Activated CD4-positive, alpha-beta T cell treated with anti-CD3 and anti-CD28 coated beads for 1 hour (primary cell): Measurements from ENCODE around the gene DDX51.
"Not testable (repeated sequence)": the region's sequence is repeated elsewhere in the genome, so short reads cannot be mapped to it uniquely, and the experiment has no call there.

Experiments
- DNase-seq: peaks from one replicate; pipeline ENCODE4 v3.0.0-alpha.2; 2020

DDX51 gene

GRCh38 chr12:132111654-132112304 is 32.3 kb downstream of the DDX51 start:
- no peak for DNase-seq

DNA sequence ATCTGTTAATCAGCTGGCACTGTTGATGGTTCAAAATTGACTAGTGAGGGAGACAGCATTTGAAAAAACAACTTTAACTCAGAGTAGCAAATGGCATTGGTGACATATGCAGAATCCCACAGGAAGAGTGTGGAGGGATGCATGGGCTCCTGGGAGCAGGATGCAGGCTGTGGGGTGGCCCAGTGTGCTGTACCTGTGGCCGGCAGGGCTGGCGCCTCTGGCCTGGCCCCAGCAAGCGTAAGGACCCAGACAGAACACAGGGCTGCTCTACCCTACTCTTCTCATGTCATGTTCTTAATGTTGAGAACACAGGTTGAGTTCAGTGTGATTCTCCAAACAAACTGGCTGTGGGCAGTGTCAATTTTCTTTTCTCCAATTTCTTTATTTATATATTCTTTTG is 33.4 kb downstream of the DDX51 start:
- DNase-seq = no peak

DNA sequence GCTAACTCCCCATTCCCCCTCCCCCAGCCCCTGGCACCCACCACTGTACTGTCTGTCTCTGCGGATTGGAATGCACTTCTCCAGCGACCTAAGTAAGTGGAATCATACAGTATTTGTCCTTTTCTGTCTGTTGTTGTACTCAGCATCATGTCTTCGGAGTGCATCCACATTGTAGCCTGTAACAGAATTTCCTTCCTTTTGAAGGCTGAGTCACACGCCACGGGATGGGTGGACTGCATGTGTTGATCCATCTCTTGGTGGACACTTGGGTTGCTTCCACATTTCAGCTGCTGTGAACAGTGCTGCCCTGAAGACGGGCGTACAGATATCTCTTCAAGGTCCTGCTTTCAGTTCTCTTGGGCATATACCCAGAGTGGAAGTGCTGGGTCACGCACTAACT is 34.4 kb downstream of the DDX51 start:
- DNase-seq = no peak

GRCh38 chr12:132108211-132108832 is 35.8 kb downstream of the DDX51 start:
- DNase-seq = no peak

DNA sequence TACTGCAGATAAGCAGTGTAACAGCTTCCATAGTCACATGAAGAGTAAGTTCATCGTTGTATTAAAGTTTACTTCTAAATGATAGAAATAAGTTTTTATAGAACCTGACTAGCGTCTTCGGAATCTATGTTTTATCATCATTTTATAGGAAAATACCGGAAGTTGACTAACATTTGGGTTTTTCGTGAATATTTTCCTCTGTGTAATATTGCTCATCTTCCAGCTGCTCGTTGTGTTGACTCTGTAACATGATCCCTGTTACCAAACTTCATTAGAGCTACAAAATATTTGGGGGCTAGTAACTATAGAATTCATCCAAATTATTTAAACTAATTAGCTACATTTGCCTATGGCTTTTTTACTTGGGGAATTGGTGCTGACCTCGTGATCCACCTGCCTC is 37.2 kb downstream of the DDX51 start:
- no peak for DNase-seq

- DNase-seq = no peak
These were observed 38.7 kb downstream of the DDX51 start for GRCh38 chr12:132105467-132105866.

DNA sequence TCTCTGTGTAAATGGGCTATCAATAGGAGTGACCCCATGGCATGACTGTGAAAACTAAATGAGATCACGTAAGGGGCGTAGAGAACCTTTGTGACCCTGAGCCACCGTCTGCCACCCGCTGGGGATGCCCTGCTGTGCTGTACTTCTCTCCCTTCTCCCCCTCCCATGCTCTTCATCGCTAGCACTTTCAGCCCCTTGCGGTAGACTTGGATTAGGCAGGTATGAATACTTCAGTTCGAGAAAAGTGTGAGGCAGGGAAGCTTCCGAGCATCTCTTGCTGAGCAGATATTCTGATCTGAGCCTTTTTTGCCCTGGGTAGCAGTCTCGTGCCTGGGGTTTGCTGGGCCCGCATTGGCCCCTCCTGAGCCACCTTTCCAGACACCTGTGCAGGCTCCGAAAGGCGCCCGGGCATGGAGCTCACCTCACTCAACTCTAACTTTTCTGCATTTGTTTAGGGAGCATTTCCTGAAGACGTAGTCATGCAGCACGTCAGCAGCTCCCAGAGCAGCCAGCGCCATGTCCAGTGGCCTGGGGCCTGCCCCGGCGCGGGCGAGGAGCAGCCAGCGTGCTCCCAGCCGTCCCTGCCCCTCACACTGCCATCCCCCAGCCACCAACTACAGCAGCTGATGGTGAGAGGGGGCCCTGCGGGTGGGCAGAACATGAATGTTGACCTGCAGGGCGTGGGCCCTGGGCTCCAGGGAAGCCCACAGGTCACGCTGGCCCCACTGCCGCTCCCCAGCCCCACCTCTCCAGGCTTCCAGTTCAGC is 40.4 kb downstream of the DDX51 start:
- no peak for DNase-seq

DNA sequence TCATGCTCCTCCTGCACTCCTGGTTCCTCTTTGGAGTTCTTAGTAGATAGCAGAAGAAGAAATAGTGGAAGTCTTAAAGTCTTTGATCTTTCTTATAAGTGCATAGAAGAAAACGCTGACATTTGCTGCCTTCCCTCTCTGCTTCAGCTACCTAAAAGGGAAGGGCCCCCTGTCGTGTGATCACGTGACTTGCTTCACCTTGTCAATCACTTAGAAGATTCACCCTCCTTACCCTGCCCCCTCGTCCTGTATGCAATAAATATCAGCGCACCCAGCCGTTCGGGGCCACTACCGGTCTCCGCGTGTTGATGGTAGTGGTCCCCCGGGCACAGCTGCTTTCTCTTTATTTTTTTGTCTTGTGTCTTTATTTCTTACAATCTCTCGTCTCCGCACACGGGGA is 41.0 kb downstream of the DDX51 start:
- DNase-seq = not testable (repeated sequence)

- no peak for DNase-seq
These were observed 41.8 kb downstream of the DDX51 start for GRCh38 chr12:132102297-132102696.

DNA sequence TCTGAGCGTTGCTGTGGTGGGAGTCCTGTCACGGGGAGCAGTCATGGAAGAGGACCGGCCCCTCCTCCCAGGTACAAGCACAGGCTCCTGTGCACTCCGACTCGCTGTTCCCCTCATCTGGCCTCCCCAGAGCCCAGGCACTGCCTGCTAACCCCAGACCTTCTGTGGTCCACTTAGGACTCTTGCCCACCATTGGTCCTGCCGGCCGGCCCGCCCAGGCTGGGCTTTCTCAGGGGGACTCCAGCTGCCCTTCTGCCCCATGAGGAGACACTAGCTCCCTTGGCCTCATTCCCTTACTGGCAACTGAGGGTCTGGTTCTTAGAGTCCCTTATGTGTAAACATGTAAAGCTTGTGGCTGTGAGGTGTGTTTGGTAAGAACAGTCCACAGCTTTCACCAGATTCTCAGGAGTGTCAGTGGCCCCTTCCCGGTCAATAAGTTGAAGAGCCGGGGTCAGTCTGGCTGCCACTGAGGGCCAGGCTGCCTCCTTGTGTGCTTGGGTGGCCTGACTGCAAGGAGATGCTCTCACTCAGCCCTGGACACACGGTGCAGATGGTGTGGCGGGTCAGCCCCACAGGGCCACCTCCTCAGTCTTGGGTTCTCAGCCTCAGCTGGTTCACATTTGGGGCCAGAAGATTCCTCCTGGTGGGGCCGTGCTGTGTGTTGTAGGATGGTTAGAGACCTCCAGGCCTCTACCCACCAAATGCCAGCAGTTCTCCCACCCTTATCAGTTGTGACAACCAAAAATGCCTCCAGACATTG is 43.6 kb downstream of the DDX51 start:
- no peak for DNase-seq

- no peak for DNase-seq
These were observed 44.4 kb downstream of the DDX51 start for GRCh38 chr12:132099739-132100138.

DNA sequence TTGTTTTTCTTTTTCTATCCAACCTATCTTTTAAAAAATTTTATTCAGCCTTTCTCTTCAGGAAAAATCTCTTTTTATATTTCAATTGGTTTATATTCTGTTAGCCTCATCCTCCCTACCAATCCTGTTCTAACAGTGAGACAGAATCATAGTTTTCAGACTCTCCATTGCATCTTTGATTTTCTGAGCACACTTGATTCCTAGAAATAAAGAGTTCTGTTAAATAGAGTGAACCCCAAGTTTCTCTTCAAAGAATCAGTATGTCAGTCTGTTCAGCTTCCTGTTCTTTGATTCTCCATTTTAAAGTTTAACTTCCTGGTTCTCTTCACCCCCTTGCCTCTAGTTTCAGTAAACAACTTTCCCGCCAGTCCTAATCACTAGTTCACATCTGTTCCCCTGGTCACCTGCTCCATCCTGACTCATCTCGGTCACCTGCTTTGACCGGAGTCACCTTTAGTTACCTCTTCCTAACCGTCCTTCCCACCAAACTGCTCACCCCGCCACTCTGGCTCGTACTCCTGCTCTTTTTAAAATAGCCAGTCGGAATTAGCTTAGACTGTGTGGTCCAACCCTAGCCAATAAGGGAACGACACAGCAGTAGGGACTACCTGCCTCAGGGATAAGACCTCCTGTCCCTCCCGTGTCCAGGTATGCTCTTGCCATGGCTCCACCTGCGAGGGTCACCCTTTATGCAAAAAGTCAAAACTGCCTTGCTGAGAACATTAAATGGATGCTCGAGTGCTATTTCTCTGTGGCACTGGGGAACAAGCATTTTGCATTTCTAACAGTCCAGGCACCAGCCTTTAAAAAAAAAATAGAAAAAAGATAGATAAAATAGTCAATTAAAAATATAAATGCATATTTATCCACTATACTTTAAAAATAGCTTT is 48.4 kb downstream of the DDX51 start:
- no peak for DNase-seq

GRCh38 chr12:132094269-132094891 is 49.7 kb downstream of the DDX51 start:
- DNase-seq = no peak

- DNase-seq = no peak
These were observed 54.7 kb downstream of the DDX51 start for GRCh38 chr12:132089407-132089910.
